Activated CD8-positive, alpha-beta memory T cell treated with anti-CD3 and anti-CD28 coated beads for 48 hours (primary cell): Measurements from ENCODE around the gene SORCS1.

Source experiments
- DNase-seq, 3 experiments: peaks; one replicate each; pipeline ENCODE4 v3.0.0-alpha.2; 2020; ENCODE audit warnings: low read depth in 2 of 3, low spot score in 2 of 3

Gene SORCS1

DNA sequence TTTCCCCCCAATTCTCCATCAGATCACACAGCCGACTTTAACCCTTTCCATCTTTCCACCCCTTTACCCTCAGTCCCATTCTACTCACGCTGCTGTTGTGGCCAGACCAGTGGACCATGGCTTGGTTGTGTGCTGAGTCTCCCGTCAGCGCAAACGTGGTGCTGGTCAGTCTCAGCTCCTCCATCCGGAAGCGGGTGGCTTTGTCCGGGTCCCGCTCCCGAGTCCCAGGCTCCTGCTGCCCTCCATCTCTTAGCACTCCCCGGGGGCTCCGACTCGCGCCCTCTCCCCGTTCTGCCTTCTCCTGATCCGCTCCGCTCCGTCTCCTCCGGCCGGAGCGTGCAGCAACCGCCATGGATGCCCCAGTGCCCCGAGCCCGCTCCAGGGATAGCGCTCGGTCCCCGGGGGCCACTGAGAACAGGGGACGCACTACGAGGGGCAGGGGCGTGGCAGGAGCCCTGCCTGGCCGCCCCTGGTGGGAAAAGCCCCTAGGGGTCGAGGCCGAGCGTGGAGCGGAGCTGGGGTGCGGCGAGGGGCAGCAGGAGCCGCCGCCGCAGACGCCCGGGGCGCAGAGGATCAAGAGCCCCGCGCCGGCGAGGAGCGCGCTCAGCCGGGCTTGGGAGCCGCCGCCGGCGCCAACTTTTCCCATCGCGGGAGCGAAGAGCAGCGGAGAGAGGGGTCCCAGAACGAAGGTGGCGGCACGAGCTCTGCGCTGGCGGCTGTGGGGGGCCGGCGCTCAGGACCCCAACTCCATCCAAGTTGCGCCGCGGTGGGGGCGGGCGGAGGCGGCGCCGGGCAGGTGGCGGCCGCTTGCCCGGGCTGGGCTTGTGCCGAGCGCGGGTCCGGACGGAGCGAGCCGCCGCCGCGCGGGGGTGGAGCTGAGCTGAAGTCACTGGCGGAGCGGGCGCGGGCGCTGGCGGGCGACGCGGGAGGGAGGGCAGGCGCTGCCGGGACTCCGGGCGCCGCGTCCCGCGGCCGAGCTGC is at the start of gene SORCS1:
Gene SORCS1 (minus strand): TSS at position 826 of the 981 bp plus-strand sequence.
- no peak for DNase-seq

DNA sequence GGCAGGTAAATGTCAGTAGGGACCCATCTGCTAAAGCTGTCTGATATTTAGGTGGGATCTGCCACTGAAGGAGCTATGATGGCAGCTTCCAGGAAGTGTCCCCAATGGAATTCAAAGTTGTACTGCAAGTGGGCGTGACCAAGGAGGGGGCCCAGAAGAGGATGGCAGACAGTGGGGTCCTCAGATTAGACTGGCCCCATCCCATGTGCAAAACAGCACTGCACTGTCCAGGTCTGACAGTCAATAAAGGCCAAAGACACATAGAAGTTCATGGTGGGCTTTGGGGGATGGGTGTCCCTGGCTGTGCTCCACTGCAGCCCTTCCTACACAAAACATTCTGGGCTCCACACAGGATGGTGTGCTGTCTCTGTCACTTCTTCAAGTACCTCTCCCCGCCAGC is 49.8 kb upstream of the SORCS1 start:
- no peak for DNase-seq

DNA sequence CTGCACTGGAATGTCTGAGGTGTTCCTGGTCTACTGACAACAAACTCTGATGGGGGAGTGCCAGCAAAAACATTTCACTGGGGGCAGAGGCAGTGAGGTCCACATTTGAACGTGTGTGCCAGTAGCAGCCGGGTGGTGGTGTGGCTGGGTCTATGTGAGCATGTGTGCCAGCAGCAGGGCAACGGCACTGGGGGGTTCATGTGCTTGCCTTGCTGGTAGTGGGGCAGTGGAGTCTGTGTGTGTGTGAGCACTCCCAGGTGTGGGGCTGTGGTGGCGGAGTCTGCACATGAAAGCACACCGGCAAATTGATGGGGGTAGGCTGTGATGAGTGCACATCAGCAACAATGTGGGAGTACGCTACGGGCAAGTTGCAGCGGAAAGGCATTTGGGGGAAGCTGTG is 49.4 kb upstream of the SORCS1 start:
- DNase-seq, result no peak

DNA sequence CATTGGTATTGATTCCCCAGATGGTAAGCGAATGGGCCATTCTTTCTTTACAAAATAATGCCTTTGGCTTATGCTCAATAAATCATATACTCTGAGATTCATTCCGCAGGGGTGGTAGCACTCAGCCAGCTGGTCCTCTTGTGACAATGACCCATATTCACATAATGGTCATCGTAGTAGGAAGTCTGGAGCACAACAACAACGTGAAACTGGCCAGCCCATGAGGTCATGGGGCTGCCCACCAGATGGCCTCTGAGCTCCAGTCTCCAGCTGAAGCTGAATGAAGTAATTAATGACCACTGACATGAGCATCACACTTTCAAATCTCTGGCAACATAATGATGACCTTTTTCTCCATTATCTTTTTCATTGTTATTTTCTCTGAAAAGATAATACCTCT is 42.3 kb upstream of the SORCS1 start:
- DNase-seq, result no peak

DNA sequence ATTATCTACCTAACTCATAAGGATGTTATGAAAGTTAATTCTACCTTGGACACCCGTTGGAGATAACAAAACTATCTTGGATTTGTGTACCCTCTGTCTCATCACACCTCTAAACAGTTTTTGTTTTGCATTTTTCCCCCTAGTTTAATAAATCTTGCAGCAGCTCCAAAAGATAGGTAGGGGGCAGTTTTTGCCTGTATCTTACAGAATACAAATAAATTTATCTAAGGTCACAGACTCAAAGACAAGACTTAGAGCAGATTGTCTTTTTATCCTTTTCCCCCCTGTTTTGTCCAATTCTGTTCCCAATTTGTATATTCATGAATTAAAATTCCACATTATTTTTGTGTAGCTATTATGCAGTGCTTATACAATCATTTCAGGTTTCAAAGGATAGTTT is 5.0 kb upstream of the SORCS1 start:
- DNase-seq, result no peak

- DNase-seq, result no peak
Measured at GRCh38 chr10:107168738-107169137, 4.2 kb upstream of the SORCS1 start.

DNA sequence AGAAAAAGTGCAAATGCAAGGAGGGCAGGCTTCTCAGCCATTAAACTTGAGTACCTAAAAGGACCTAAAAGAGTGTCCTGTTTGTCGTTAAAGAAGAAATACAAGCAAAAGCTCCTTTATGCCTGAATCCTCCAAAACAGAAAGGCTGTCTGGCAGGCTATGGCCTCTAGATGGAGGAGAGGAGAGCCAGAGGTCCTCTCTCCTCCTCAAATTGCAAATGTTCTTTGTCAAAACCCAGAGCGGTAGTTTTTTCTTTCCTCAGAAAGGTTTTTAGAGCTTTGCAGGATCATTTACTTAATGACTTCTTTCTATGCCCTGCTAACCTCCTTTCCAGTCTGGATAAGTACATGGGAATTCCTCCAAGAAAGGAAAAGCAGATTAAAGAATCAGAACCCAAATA is 1.9 kb upstream of the SORCS1 start:
- no peak for DNase-seq

- no peak for DNase-seq
Measured at GRCh38 chr10:107164992-107165391, 486 bp upstream of the SORCS1 start.

DNA sequence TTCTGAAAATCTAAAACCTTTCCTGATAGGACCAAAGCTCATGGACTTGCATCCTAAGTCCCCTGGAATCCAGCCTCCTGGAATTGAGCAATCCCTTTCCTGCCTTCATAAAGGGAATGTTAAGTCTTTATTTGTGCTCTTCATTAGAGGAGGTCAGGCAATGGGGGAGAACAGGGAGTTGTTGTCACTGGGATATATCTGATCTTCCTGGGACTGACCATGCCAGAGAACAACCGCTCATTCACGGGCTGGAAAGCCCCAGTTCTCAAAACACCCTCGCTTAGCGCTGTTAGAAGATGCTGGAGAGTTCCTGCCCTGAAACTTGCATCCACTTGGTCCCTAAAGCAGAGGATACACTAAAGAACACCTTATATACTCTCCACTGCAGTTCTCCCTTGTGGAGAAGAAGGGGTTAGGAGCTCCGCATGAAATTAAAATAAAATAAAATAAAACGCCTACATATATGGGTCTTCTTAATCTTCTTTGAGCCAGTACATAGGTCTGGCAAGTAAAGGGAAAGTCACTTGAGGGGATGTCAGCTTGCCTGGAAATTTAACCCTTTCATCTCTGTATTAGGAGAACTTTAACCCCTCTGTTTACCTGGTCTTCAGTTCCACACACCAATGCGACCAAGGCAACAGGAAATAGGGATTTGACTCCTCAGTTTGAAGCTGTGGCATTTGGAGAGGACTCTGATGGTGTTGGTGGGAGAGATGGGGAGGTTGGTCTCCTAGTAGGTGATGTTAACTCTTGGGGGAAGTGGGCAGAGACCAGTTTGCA is 1.2 kb downstream of the SORCS1 start:
- DNase-seq, result no peak

- DNase-seq, result no peak
Measured at GRCh38 chr10:107160866-107161265, 3.6 kb downstream of the SORCS1 start.

GRCh38 chr10:107159871-107160270 is 4.6 kb downstream of the SORCS1 start:
- DNase-seq, result no peak

GRCh38 chr10:107157071-107157470 is 7.4 kb downstream of the SORCS1 start:
- DNase-seq, result no peak

DNA sequence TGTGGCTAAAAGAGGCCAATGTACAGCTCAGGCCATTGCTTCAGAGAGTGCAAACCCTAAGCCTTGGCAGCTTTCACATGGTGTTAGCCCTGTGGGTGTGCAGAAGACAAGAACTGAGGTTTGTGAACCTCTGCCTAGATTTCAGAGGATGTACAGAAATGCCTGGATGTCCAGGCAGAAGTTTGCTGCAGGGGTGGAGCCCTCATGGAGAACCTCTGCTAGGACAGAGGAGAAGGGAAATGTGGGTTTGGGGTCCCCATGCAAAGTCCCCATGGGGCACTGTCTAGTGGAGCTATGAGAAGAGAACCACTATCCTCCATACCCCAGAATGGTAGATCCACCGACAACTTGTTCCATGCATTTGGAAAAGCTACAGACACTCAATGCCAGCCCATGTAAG is 12.4 kb downstream of the SORCS1 start:
- no peak for DNase-seq

GRCh38 chr10:107148906-107149305 is 15.6 kb downstream of the SORCS1 start:
- DNase-seq, result no peak

- DNase-seq, result no peak
Measured at GRCh38 chr10:107144490-107144889, 20.0 kb downstream of the SORCS1 start.

DNA sequence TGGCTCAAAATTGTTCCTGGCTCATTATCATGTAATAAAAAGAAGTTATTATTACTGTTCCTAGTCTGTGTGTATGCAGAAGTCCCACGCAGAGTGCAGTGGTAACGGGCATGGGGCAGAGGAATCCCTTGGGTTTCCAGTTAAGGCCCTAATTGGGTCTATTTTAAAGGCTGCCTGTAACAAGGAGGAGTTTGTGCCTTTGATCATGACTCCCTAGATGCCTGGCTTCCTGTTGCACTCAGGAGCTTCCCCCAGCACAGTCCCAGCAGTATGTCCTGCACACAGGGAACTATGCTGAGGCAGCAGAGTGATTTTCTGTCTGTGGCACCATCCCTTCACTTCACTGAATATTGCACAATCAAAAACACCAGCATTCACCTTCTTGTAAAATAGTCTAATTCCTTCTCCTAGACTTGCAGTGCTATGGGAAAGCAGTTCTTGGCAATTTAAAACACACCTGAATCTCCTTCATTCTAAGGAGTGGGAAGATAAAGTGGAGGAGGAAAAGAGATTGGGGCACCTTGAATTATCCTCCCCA is 22.9 kb downstream of the SORCS1 start:
- no peak for DNase-seq

DNA sequence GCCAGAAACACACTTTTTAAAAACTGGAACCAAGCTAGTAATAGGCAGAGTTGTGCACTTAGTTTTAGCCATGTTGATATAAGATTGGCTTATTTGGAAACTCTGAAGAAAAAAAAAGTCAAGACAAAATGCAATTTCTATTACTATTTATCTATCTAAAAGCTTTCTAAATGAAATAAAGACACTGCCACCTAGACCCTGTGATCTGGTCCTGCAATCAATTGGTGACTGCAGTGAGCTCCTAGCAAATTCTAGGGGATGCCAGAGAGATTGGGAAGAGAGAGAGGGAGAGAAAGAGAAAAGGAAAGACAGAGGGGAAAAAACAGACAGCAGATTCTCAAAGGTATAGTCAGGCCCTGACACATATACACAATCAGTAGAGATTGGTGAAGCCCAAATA is 25.3 kb downstream of the SORCS1 start:
- DNase-seq, result no peak

DNA sequence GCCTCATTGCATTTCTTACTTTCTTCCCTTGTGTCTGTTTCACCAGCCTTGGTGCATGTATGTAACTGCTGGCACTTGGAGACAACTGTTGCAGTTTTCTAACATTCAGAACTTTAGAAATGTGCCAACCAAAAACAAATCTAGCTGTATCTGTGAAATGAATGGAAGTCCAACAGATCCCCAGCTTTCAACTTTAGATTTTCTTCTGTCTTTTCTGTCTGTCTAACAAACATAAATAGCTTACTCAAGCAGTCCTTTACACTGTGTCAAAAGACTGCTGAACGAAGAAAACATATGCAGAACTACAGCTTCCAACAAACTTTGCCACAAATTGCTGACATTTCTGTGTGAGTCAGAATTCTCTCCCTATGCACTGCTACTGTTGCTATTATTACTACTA is 30.9 kb downstream of the SORCS1 start:
- DNase-seq, result no peak

GRCh38 chr10:107129000-107129399 is 35.5 kb downstream of the SORCS1 start:
- no peak for DNase-seq

GRCh38 chr10:107126512-107127065 is 37.9 kb downstream of the SORCS1 start:
- DNase-seq, result no peak

DNA sequence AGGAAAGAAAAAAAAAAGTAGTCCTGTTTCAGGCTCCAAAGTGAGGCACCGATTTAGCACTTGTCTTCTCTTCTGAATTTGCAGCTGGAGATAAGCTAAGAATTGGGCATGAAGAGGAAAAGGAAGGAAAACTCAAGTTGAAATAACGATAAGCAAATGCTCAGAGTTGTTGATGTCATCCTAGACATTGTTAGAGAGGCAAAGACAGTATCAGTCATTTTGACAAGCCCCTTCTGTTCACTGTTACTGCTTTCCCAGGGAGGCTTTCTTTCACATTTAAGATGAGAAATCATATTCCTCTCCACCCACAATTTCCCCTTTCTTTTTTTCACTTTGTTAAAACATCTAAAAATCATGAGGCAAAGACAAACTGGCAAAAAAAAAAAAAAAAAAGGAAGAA is 41.8 kb downstream of the SORCS1 start:
- DNase-seq, result no peak

GRCh38 chr10:107118866-107119265 is 45.6 kb downstream of the SORCS1 start:
- no peak for DNase-seq
